Esophagus muscularis mucosa (tissue), 4 donors: ENCODE measurements around the gene PHF21A. TPM values are rescaled to one million over a fixed set of nuclear protein-coding genes. Genes with fewer than 3 reads are reported as not detected.

Experiments used
- DNase-seq: peaks from one replicate; pipeline ENCODE4 v3.0.0-alpha.2; 2017; ENCODE audit errors: extremely low spot score
- H3K27ac ChIP-seq, 4 donors: fragments of 200-600 bp; sonication (generic); replicated peaks in 1 of 4; 1 replicate in 3 of 4; 2 replicates in 1 of 4; pipeline ENCODE4 v1.5.1; 2016 to 2019; ENCODE audit warnings: mild to moderate bottlenecking in 1 of 4
- H3K27me3 ChIP-seq, 4 donors: fragments of 200-600 bp; sonication (generic); one replicate each; pipeline versions ENCODE4 v1.5.1 to v1.6.0; 2016 to 2019
- H3K36me3 ChIP-seq, 4 donors: fragments of 200-600 bp; sonication (generic); one replicate each; pipeline ENCODE4 v1.5.1; 2016 to 2019
- H3K4me1 ChIP-seq, 4 donors: fragments of 200-600 bp; sonication (generic); one replicate each; pipeline ENCODE4 v1.5.1; 2016 to 2019
- H3K4me3 ChIP-seq, 4 donors: fragments of 200-600 bp; sonication (generic); 1 replicate in 2 of 4; 2 replicates in 2 of 4; pipeline ENCODE4 v1.5.1; 2016 to 2019; ENCODE audit warnings: mild to moderate bottlenecking in 4 of 4, moderate library complexity in 1 of 4
- H3K9me3 ChIP-seq, 4 donors: fragments of 200-600 bp; sonication (generic); 1 replicate in 3 of 4; 2 replicates in 1 of 4; pipeline ENCODE4 v1.5.1; 2016 to 2019
- CTCF ChIP-seq, 3 experiments: fragments of 200-600 bp in 2 of 3; fragments of 450-650 bp in 1 of 3; sonication (generic) in 2 of 3; IDR thresholded peaks; one replicate each; pipeline ENCODE4 v1.5.1; 2017 to 2019; ENCODE audit warnings: antibody characterized with exemption in 3 of 3, mild to moderate bottlenecking in 2 of 3, moderate library complexity in 1 of 3
- EP300 ChIP-seq: sonication (generic); formaldehyde crosslinking; IDR thresholded peaks from one replicate; pipeline ENCODE4 v1.6.1; 2017; ENCODE audit warnings: antibody characterized with exemption
- POLR2A ChIP-seq: fragments of 450-650 bp; IDR thresholded peaks from one replicate; pipeline ENCODE4 v1.6.1; 2017; ENCODE audit warnings: antibody characterized with exemption, moderate library complexity, mild to moderate bottlenecking, low read depth
- POLR2AphosphoS5 ChIP-seq, 2 donors: sonication (generic); formaldehyde crosslinking; IDR thresholded peaks; one replicate each; pipeline ENCODE4 v1.6.1; 2017; ENCODE audit warnings: antibody characterized with exemption in 2 of 2
- WGBS: methylation state at CpG from one replicate; pipeline ENCODE4 v1.1.5; 2018; 5-methylcytosine and 5-hydroxymethylcytosine counted together
- intact Hi-C: fragments of 100-400 bp; cut with DNase I; formaldehyde crosslinking; loops from one replicate; pipeline ENCODE4 v1.15.1; 2023
- total RNA-seq, 4 donors: library from RNA; depleted of rRNA; stranded (reverse); fragments of >200 nt; gene quantifications; one replicate each; pipeline versions ENCODE4 v1.1.0 to v1.2.1, GENCODE V29; 2016

PHF21A gene
- total RNA-seq, 4 donors from 2014 or later = 31.8 to 47.8 (median 36.1) TPM

DNA sequence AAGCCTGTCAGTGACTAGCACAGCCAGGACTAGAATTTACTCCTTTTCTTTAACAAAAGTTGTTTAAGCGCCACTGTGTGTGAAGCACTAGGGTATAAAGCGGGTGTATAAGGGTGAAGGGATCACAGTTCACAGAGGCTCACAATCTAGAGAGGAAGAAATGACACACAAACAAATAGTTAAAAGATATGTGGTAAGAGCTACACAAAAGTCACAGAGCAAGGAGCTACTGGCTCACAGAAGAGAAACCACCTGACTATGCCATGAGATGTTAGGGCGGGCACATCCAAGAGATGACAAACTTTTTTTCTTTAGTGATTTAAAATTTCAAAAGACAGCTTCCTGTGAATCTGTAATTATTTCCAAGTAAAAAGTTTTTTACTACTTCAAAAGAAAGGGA, 55.6 kb downstream of the PHF21A start:
- H3K4me3 ChIP-seq = no peak overlapping the region
- no peak overlapping the region for H3K27ac ChIP-seq
- peaks cover 0 to 8% (median 4%) of the 10 kb centered on the region in 4 donors for H3K4me1 ChIP-seq
- DNase-seq = no peak
- TF ChIP-seq POLR2AphosphoS5 (IDR thresholded peaks at IDR 0.05) (no peak), POLR2A (no peak), CTCF (IDR thresholded peaks at IDR 0.05) (no peak), EP300 (no peak)
- H3K27me3 ChIP-seq = no peaks in the 10 kb centered on the region
- intact Hi-C loops = no loop called here
- WGBS = 94% methylated on average over 3 of the region's 3 CpGs
- H3K36me3 ChIP-seq = peaks cover 0 to 20% (median 0%) of the 10 kb centered on the region in 4 donors
- no peaks in the 10 kb centered on the region for H3K9me3 ChIP-seq

DNA sequence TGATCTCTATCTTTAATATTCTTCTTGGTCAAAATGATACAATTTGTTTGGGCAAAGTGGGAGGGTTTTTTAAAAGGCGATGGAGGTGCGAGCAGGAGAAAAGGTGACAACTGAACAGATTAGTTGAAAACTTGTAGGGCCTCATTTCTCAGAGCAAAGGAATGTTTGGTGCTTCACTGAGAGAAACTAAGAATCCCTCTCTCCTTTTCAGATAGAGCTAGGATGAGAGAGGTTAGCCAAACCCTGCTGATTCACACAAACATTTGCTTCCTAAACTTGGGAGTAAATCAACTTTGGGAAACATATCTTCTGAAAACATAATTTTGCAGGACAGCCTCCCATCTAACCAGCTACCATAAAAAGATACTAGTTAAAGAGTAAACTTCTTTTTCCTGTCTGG, 57.0 kb downstream of the PHF21A start:
- Histone ChIP-seq H3K27ac (no peak overlapping the region), H3K4me3 (no peak overlapping the region), H3K4me1 (peaks cover 0 to 6% (median 3%) of the 10 kb centered on the region in 4 donors), H3K27me3 (no peaks in the 10 kb centered on the region), H3K36me3 (peaks cover 0 to 20% (median 0%) of the 10 kb centered on the region in 4 donors), H3K9me3 (no peaks in the 10 kb centered on the region)
- no peak for DNase-seq
- TF ChIP-seq EP300 = no peak
- TF ChIP-seq POLR2A = no peak
- no peak for TF ChIP-seq POLR2AphosphoS5 (IDR thresholded peaks at IDR 0.05)
- no peak for TF ChIP-seq CTCF (IDR thresholded peaks at IDR 0.05)
- 62% methylated on average over 2 of the region's 2 CpGs for WGBS
- intact Hi-C loops = no loop called here

- H3K4me3 ChIP-seq = no peak overlapping the region
- no peak overlapping the region for H3K27ac ChIP-seq
- 91% methylated on average over 3 of the region's 3 CpGs for whole genome bisulfite sequencing
- peaks cover 0 to 6% (median 3%) of the 10 kb centered on the region in 4 donors for H3K4me1 ChIP-seq
- intact Hi-C loops = no loop called here
- DNase-seq = no peak
- TF ChIP-seq POLR2A (no peak), POLR2AphosphoS5 (IDR thresholded peaks at IDR 0.05) (no peak), EP300 (no peak), CTCF (IDR thresholded peaks at IDR 0.05) (no peak)
- H3K9me3 ChIP-seq = no peaks in the 10 kb centered on the region
- no peaks in the 10 kb centered on the region for H3K27me3 ChIP-seq
- peaks cover 0 to 20% (median 0%) of the 10 kb centered on the region in 4 donors for H3K36me3 ChIP-seq
Measured at GRCh38 chr11:46063138-46063537, 58.1 kb downstream of the PHF21A start.

DNA sequence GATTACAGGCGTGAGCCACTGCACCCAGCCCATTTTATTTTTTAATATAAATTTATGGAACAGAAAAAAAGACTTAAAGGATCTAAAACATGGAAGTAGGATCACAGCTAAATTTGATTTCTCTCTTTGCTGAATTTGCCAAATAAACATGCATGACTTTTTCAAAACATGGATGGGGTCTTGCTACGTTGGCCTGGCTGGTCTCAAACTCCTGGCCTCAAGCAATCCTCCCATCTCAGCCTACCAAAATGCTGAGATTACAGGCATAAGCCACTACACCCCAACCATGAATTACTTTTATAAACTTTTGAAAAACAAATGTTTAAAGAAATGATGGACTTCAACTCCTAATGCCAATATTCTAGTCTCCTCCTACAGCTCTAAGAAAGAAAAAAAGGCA, 61.2 kb downstream of the PHF21A start:
- intact Hi-C loops = no loop called here
- TF ChIP-seq POLR2A (no peak), EP300 (no peak), POLR2AphosphoS5 (IDR thresholded peaks at IDR 0.05) (no peak), CTCF (IDR thresholded peaks at IDR 0.05) (no peak)
- Histone ChIP-seq H3K27me3 (no peaks in the 10 kb centered on the region), H3K9me3 (no peaks in the 10 kb centered on the region), H3K4me3 (no peak overlapping the region), H3K36me3 (no peaks in the 10 kb centered on the region), H3K27ac (no peak overlapping the region), H3K4me1 (peaks cover 0 to 11% (median 5%) of the 10 kb centered on the region in 4 donors)
- WGBS = 100% methylated on average over 2 of the region's 2 CpGs
- no peak for DNase-seq

DNA sequence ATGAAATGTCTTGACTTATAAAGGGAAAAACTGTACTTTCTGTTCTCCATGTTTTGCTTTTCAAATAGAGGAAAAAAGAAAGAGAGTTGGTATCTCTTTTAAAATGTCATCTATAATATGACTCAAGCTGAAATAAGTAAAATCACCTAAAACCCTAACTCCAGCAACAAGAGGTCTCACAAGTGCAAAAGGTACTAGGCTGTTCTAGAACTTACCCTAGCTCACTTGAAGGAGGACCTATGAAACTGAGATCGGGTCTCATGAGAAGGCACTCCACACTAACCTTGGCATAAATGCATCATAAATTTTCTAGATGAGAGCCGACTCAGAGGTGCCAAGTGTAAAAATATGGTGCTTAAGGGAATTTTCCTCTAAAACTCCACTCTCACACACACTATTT, 63.8 kb downstream of the PHF21A start:
- WGBS = 77% methylated on average over 2 of the region's 2 CpGs
- Histone ChIP-seq H3K9me3 (no peaks in the 10 kb centered on the region), H3K4me3 (no peak overlapping the region), H3K36me3 (no peaks in the 10 kb centered on the region), H3K4me1 (peaks cover 0 to 7% (median 3%) of the 10 kb centered on the region in 4 donors), H3K27me3 (no peaks in the 10 kb centered on the region), H3K27ac (no peak overlapping the region)
- TF ChIP-seq POLR2AphosphoS5 (IDR thresholded peaks at IDR 0.05) (no peak), EP300 (no peak), POLR2A (no peak), CTCF (IDR thresholded peaks at IDR 0.05) (no peak)
- no peak for DNase-seq
- intact Hi-C loops = loop anchor here (10.0 kb wide), 1 partner anchor 47 kb away; no protein-coding TSS in a partner anchor
